Trophoblast cell (in vitro differentiated cells and primary cell): ENCODE results near the gene RBPJL.

ENCODE experiments used
- DNase-seq, 2 donors: peaks; one replicate each; pipeline ENCODE4 v3.0.0-alpha.2; 2016
- H2AFZ ChIP-seq: 2 replicates; pipeline ENCODE4 v1.6.1; 2013; ENCODE audit warnings: low read length, moderate library complexity, mild to moderate bottlenecking; ENCODE audit not compliant: insufficient read depth, poor library complexity
- H2AK5ac ChIP-seq: 2 replicates; pipeline ENCODE4 v1.6.1; 2013; ENCODE audit warnings: mild to moderate bottlenecking, low read length
- H2BK120ac ChIP-seq: 2 replicates; pipeline ENCODE4 v1.6.1; 2013; ENCODE audit warnings: low read length, mild to moderate bottlenecking, moderate library complexity; ENCODE audit not compliant: insufficient read depth, poor library complexity
- H2BK12ac ChIP-seq: 2 replicates; pipeline ENCODE4 v1.6.1; 2013; ENCODE audit warnings: mild to moderate bottlenecking, low read length, moderate library complexity
- H2BK5ac ChIP-seq: 2 replicates; pipeline ENCODE4 v1.6.1; 2013; ENCODE audit warnings: low read length, low read depth, moderate library complexity, mild to moderate bottlenecking; ENCODE audit not compliant: poor library complexity
- H3K14ac ChIP-seq: 2 replicates; pipeline ENCODE4 v1.6.1; 2013; ENCODE audit warnings: mild to moderate bottlenecking, low read length
- H3K18ac ChIP-seq: 2 replicates; pipeline ENCODE4 v1.6.1; 2013; ENCODE audit warnings: mild to moderate bottlenecking, low read length
- H3K23ac ChIP-seq: 2 replicates; pipeline ENCODE4 v1.6.1; 2013; ENCODE audit warnings: low read length
- H3K27ac ChIP-seq: 2 replicates; pipeline ENCODE4 v1.5.1; 2013; ENCODE audit warnings: low read depth, mild to moderate bottlenecking, inconsistent platforms, low read length, moderate library complexity
- H3K27me3 ChIP-seq: 2 replicates; pipeline ENCODE4 v1.6.1; 2013; ENCODE audit warnings: inconsistent platforms, mild to moderate bottlenecking, low read length, moderate library complexity; ENCODE audit not compliant: insufficient read depth
- H3K36me3 ChIP-seq, 2 experiments: 1 replicate in 1 of 2; 2 replicates in 1 of 2; pipeline ENCODE4 v1.6.1; 2013; ENCODE audit warnings: low read length in 2 of 2, mild to moderate bottlenecking in 2 of 2, moderate library complexity in 1 of 2; ENCODE audit not compliant: insufficient read depth in 2 of 2, control insufficient read depth in 1 of 2
- H3K4ac ChIP-seq: 2 replicates; pipeline ENCODE4 v1.6.1; 2013; ENCODE audit warnings: low read depth, mild to moderate bottlenecking, low read length, moderate library complexity
- H3K4me1 ChIP-seq, 2 experiments: 1 replicate in 1 of 2; 2 replicates in 1 of 2; pipeline ENCODE4 v1.6.1; 2013; ENCODE audit warnings: low read length in 2 of 2, mild to moderate bottlenecking in 2 of 2, moderate library complexity in 1 of 2; ENCODE audit not compliant: insufficient read depth in 2 of 2, control insufficient read depth in 1 of 2
- H3K4me2 ChIP-seq: 2 replicates; pipeline ENCODE4 v1.6.1; 2013; ENCODE audit warnings: inconsistent platforms, mild to moderate bottlenecking, low read length, moderate library complexity
- H3K4me3 ChIP-seq: 2 replicates; pipeline ENCODE4 v1.5.1; 2013; ENCODE audit warnings: mild to moderate bottlenecking, low read depth, low read length, inconsistent platforms
- H3K79me1 ChIP-seq: one replicate; pipeline ENCODE4 v1.6.1; 2013; ENCODE audit warnings: low read length
- H3K79me2 ChIP-seq: 2 replicates; pipeline ENCODE4 v1.6.1; 2013; ENCODE audit warnings: low read length, mild to moderate bottlenecking; ENCODE audit not compliant: control insufficient read depth, insufficient read depth, poor library complexity
- H3K9ac ChIP-seq: 2 replicates; pipeline ENCODE4 v1.6.1; 2013; ENCODE audit warnings: mild to moderate bottlenecking, low read length
- H3K9me3 ChIP-seq: 2 replicates; pipeline ENCODE4 v1.6.1; 2013; ENCODE audit warnings: low read depth, mild to moderate bottlenecking, control low read depth, inconsistent platforms, low read length; ENCODE audit not compliant: insufficient read depth
- H4K12ac ChIP-seq: 2 replicates; pipeline ENCODE4 v1.6.1; 2013; ENCODE audit warnings: low read depth, mild to moderate bottlenecking, low read length, moderate library complexity
- H4K8ac ChIP-seq: 2 replicates; pipeline ENCODE4 v1.6.1; 2013; ENCODE audit warnings: low read depth, mild to moderate bottlenecking, low read length, moderate library complexity
- H4K91ac ChIP-seq: one replicate; pipeline ENCODE4 v1.6.1; 2013; ENCODE audit warnings: low read depth, mild to moderate bottlenecking, low read length, moderate library complexity
- WGBS: extraction: QIAGEN DNeasy Blood & Tissue Kit; methylation state at CpG from one replicate; pipeline ENCODE4 v1.1.7; 2013; ENCODE audit warnings: missing lambda C conversion rate; ENCODE audit not compliant: insufficient read length, insufficient coverage; ENCODE audit errors: extremely low coverage; 5-methylcytosine and 5-hydroxymethylcytosine counted together

The RBPJL gene

DNA sequence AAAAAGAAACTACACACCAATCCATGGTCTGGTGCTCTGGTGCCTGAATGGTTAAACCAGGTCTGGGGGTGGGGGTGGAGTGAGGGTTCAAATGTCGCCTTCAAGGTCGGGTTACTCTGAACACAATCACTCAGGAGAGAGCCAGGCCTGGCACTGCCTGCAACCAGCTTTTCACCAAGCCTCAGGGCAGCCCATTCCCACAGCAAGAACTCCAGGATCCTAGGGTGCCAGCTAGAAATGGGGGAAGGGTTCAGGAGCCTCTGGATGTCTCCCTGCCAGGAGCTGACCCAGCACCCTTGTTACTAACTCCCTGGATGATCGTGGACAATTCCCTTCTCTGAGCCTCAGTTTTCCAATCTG is 34.9 kb downstream of the RBPJL start:
- Histone ChIP-seq H4K12ac (no peak overlapping the region), H3K27me3 (no peaks in the 10 kb centered on the region), H3K9ac (peak overlapping the region; percentile 35), H3K9me3 (no peaks in the 10 kb centered on the region), H3K18ac (peak overlapping the region; percentile 27), H3K79me1 (peaks cover 66% of the 10 kb centered on the region), H3K79me2 (peaks cover 51% of the 10 kb centered on the region), H2BK5ac (peak overlapping the region; percentile 57), H2BK120ac (peak overlapping the region; percentile 83), H4K8ac (peak overlapping the region; percentile 56), H4K91ac (peak overlapping the region; percentile 82), H2AK5ac (peak overlapping the region; percentile 80), H3K4ac (peak overlapping the region; percentile 88), H3K4me2 (peak overlapping the region; percentile 70), H3K14ac (peak overlapping the region; percentile 47), H3K27ac (peak overlapping the region; percentile 97), H2AFZ (no peak overlapping the region), H3K36me3 (peaks cover 7 to 14% of the 10 kb centered on the region in 2 experiments), H3K4me1 (peaks cover 76 to 93% of the 10 kb centered on the region in 2 experiments), H3K23ac (no peak overlapping the region), H3K4me3 (peak overlapping the region; percentile 39), H2BK12ac (peak overlapping the region; percentile 92)
- DNase-seq = no peak
- WGBS = no CpG with 5 or more reads among the region's 3 CpGs

DNA sequence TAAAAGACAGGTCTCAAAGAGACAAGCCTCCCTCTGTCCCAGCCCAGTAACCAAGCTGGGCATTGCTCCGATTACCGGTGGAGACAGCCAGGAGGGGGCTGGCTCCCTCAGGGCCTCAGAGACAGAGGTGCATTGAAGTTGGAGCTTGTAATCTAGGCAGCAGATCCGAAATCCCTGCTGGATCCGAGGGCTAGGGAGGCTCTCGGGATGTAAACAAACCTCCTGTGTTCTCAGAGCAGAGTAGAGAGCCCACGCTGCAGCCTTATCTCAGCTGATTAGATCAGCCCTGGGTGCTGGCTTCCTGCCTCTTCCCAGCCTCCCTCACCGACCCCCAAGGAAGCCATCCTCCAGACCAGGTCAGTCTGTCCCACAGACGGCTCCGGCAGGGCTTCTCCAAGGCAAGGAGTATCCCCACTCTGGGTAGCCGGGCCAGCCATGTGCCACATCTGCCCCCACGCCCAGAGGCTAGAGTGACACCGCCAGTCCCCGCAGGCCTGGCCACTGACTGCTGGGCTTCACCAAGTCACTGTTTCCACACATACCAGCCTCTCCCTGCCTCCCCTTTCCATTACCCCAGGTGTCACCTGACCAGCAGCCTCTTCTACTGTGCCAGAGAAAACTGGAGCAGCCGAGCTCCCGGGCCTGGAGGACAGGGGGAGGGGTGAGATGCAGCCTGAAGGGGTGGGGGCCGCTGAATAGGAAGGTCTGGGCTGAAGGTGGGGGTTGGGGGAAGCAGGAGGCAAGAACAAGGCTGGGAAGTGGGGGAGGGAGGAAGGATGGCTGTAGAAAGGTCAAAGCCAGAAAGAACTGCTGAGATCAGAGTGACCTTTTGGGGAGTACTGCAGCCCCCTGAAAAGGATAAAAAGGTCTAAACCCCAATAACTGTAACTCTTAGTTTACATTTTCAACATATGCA is 35.6 kb downstream of the RBPJL start:
- Histone ChIP-seq H2BK5ac (peak overlapping the region; percentile 57), H3K9ac (peak overlapping the region; percentile 35), H3K4ac (peak overlapping the region; percentile 88), H4K8ac (peak overlapping the region; percentile 56), H3K79me2 (peaks cover 52% of the 10 kb centered on the region), H4K91ac (peak overlapping the region; percentile 88), H3K27ac (peak overlapping the region; percentile 97), H3K36me3 (peaks cover 7 to 14% of the 10 kb centered on the region in 2 experiments), H3K79me1 (peaks cover 63% of the 10 kb centered on the region), H3K18ac (peak overlapping the region; percentile 27), H3K4me3 (no peak overlapping the region), H3K4me2 (peak overlapping the region; percentile 70), H2AK5ac (peak overlapping the region; percentile 80), H4K12ac (no peak overlapping the region), H3K27me3 (no peaks in the 10 kb centered on the region), H2AFZ (no peak overlapping the region), H2BK12ac (peak overlapping the region; percentile 94), H3K23ac (no peak overlapping the region), H3K9me3 (no peaks in the 10 kb centered on the region), H3K14ac (peak overlapping the region; percentile 78), H3K4me1 (peaks cover 70 to 88% of the 10 kb centered on the region in 2 experiments), H2BK120ac (peak overlapping the region; percentile 83)
- WGBS = no CpG with 5 or more reads among the region's 16 CpGs
- DNase-seq = peak; percentile 77 to 80

DNA sequence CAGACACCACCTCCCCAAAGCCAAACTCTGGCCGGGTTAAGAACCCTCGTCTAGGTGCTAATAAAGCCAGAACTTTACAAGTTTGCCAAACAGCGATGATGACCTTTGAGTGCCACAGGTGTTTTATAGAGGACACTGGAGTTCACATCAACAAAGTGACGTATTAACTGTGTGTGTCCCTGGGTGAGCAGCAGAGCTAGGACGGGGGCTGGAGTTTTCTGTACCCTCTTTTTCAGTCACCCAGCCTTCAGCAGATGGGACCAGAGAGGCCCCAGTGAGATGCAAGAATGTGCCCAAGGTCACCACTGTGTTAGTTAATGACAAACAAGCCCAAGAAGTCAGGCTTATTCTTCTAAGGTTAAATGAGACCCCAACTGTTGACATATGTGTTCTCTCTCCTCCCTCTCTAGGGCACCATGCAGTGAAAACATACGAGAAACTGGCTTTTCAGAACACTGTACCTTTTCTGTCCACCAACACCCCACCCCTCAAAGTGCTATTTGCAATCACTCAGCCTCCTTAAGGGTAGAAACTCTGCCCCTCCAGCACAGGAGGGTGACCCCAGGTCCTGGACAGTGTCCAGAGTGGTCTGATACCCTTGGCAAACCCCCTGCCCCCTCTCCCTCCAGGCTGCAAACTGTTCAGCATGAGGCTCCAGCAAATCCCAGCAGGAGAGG is 36.4 kb downstream of the RBPJL start:
- peak overlapping the region; percentile 55 for H4K8ac ChIP-seq
- peak overlapping the region; percentile 78 for H3K14ac ChIP-seq
- no peak for DNase-seq
- H3K4me3 ChIP-seq = no peak overlapping the region
- peak overlapping the region; percentile 70 for H3K4me2 ChIP-seq
- peaks cover 63% of the 10 kb centered on the region for H3K79me1 ChIP-seq
- H3K27ac ChIP-seq = peak overlapping the region; percentile 97
- peaks cover 7 to 14% of the 10 kb centered on the region in 2 experiments for H3K36me3 ChIP-seq
- H2AFZ ChIP-seq = no peak overlapping the region
- H3K18ac ChIP-seq = peak overlapping the region; percentile 89
- peaks cover 63 to 81% of the 10 kb centered on the region in 2 experiments for H3K4me1 ChIP-seq
- no CpG with 5 or more reads among the region's 6 CpGs for WGBS
- H3K9me3 ChIP-seq = no peaks in the 10 kb centered on the region
- H3K9ac ChIP-seq = peak overlapping the region; percentile 24
- peak overlapping the region; percentile 88 for H4K91ac ChIP-seq
- peak overlapping the region; percentile 45 for H2BK120ac ChIP-seq
- H3K79me2 ChIP-seq = peaks cover 55% of the 10 kb centered on the region
- no peaks in the 10 kb centered on the region for H3K27me3 ChIP-seq
- H4K12ac ChIP-seq = no peak overlapping the region
- H2BK12ac ChIP-seq = peak overlapping the region; percentile 94
- no peak overlapping the region for H3K23ac ChIP-seq
- H2AK5ac ChIP-seq = peak overlapping the region; percentile 46
- peak overlapping the region; percentile 17 for H3K4ac ChIP-seq
- peak overlapping the region; percentile 29 for H2BK5ac ChIP-seq

DNA sequence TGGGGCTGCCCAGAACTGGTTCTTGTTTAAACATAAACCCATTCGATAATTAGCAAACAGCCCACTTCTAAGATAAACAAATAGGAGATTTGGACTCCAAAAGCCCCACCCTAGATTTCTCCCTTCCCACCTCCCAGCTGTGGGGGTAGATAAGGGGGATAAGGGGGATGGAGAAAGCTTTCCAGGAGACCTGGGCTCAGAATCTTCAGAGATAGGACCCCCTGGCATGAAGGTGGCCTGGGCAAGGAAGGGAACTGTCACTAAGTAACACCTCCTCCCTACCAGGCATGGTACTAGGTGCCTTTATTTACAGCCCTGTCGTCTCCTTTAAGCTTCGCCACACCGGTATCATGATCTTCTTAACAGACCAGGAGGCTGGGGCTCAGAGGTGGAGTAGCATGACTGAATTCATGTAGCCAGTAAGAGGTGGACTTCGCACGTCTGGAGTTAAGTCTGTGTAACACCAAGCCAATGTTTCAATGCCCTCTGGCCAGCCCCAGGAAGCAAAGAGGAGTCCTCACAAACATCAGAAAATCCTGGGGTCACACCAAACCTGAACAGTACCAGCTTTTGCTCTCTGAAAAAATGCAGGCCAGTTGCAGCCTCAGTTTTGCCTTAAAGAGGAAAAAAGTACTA is 37.0 kb downstream of the RBPJL start:
- peak overlapping the region; percentile 88 for H4K91ac ChIP-seq
- H3K18ac ChIP-seq = peak overlapping the region; percentile 89
- peaks cover 59 to 77% of the 10 kb centered on the region in 2 experiments for H3K4me1 ChIP-seq
- no peak overlapping the region for H3K23ac ChIP-seq
- H3K27ac ChIP-seq = peak overlapping the region; percentile 97
- no peak for DNase-seq
- peaks cover 54% of the 10 kb centered on the region for H3K79me2 ChIP-seq
- peak overlapping the region; percentile 29 for H2BK5ac ChIP-seq
- peak overlapping the region; percentile 78 for H3K14ac ChIP-seq
- H2AK5ac ChIP-seq = peak overlapping the region; percentile 46
- peak overlapping the region; percentile 70 for H3K4me2 ChIP-seq
- H3K36me3 ChIP-seq = peaks cover 7 to 14% of the 10 kb centered on the region in 2 experiments
- H3K4ac ChIP-seq = peak overlapping the region; percentile 17
- no CpG with 5 or more reads among the region's 6 CpGs for WGBS
- no peaks in the 10 kb centered on the region for H3K9me3 ChIP-seq
- H2AFZ ChIP-seq = no peak overlapping the region
- H3K27me3 ChIP-seq = no peaks in the 10 kb centered on the region
- H3K4me3 ChIP-seq = no peak overlapping the region
- no peak overlapping the region for H3K9ac ChIP-seq
- peak overlapping the region; percentile 94 for H2BK12ac ChIP-seq
- H4K8ac ChIP-seq = no peak overlapping the region
- no peak overlapping the region for H4K12ac ChIP-seq
- H3K79me1 ChIP-seq = peaks cover 63% of the 10 kb centered on the region
- H2BK120ac ChIP-seq = peak overlapping the region; percentile 45
